T-helper 9 cell (primary cell): Measurements from ENCODE around the gene MIEF1.

Experiments used
- DNase-seq: peaks from one replicate; pipeline ENCODE4 v3.0.0-alpha.2; 2020

Gene MIEF1

DNA sequence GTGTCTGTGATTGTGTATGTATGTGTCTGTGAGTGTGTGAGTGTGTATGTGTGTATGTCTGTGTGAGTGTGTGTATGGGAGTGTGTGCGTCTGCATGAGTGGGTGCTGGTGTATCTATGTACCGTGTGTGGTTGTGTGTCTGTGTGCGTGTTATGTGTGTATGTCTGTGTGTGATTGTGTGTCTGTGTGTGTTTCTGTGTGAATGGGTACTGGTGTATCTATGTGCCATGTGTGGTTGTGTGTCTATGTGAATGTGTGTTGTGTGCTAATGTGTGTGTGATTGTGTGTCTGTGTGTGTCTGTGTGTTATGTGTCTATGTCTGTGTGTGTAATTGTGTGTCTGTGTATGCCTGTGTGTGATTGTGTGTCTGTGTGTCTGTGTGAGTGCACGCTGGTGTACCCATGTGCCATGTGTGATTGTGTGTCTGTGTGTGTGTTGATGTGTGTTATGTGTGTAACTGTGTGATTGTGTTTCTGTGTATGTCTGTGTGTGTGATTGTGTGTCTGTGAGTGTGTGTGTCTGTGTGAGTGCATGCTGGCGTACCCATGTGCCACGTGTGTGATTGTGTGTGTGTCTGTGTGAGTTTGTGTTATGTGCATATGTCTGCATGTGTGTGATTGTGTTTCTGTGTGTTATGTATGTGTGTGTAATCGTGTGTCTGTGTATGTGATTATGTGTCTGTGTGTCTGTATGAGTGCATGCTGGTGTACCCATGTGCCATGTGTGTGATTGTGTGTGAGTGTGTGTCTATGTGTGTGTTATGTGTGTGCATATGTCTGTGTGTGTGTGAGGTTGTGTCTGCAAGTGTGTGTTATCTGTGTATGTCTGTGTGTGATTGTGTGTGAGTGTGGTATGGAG, 61.7 kb downstream of the MIEF1 start:
- no peak for DNase-seq

- no peak for DNase-seq
Observed at GRCh38 chr22:39565414-39565944, 63.4 kb downstream of the MIEF1 start.

DNA sequence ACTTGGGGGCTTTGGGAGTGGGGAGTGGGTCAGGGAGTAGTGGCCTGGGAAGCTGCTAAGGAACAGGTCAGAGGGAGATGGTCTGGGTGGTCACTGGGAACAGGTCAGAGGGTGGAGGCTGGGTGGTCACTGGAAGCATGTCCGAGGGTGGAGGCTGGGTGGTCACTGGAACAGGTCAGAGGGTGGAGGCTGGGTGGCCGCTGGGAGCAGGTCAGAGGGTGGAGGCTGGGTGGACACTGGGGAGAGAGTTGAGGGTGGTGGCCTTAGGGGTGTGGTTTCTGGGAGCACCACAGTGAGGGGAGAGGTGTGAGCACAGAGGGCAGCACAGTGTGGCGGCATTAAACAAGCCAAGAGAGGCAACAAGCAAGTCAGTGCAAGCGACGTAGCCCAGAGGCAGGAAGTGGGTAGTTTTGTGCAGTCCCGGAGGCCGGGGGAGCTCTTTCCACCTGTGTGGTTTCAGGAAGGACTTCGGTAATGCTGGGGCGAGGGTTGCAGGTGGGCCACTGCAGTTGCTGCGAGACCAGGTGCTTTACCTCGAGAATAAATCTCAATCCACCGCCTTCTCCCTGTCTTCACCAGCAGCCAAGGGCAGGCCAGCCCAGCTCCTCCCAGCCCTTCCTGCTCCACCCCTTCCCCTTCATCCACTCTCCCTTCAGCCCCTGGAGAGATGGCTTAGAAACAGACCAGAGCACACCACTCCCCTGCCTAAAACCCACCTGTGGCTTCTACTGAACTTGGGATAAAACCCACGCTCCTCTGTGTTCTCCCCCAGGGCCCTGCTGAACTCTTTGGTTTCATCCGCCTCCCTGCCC, 65.3 kb downstream of the MIEF1 start:
- DNase-seq, result peak; percentile 17
